CD8-positive, alpha-beta memory T cell (primary cell): ENCODE data around the gene TBPL1. TPM values are rescaled to one million over a fixed set of nuclear protein-coding genes. Genes with fewer than 3 reads are reported as not detected.

Source experiments
- CTCF ChIA-PET: fragments of 350-600 bp; sonication (Branson Sonifier 250); formaldehyde crosslinking; loops from one replicate; lab custom pipeline; 2021; ENCODE audit warnings: antibody characterized with exemption; lab: Charles Lee
- POLR2A ChIA-PET: fragments of 350-600 bp; sonication (Branson Sonifier 250); formaldehyde crosslinking; loops from one replicate; lab custom pipeline; 2021; ENCODE audit warnings: antibody characterized with exemption; lab: Charles Lee
- DNase-seq, 5 donors: peaks; one replicate each; pipeline versions ENCODE4 v3.0.0 to v3.0.0-alpha.2; 2020 to 2022; ENCODE audit warnings: mixed read lengths in 1 of 5
- H3K27ac ChIP-seq: one replicate; pipeline ENCODE4 v1.7.0; 2013; ENCODE audit warnings: low read depth, mild to moderate bottlenecking, low read length, moderate library complexity
- H3K27me3 ChIP-seq: 2 replicates; pipeline ENCODE4 v1.7.0; 2013; ENCODE audit warnings: low read length, mild to moderate bottlenecking; ENCODE audit not compliant: insufficient read depth, poor library complexity, severe bottlenecking
- H3K36me3 ChIP-seq: 2 replicates; pipeline ENCODE4 v1.7.0; 2013; ENCODE audit warnings: mild to moderate bottlenecking, low read length, moderate library complexity; ENCODE audit not compliant: insufficient read depth
- H3K4me1 ChIP-seq: 2 replicates; pipeline ENCODE4 v1.7.0; 2013; ENCODE audit warnings: mild to moderate bottlenecking, low read length, moderate library complexity; ENCODE audit not compliant: insufficient read depth
- H3K4me3 ChIP-seq: 2 replicates; pipeline ENCODE4 v1.7.0; 2013; ENCODE audit warnings: mild to moderate bottlenecking, low read length
- H3K9me3 ChIP-seq: 2 replicates; pipeline ENCODE4 v1.7.0; 2013; ENCODE audit warnings: mild to moderate bottlenecking, low read length
- H3K27ac Mint-ChIP-seq, 8 donors: one replicate each; pipeline ENCODE4 v1.8.0; 2020 to 2021; ENCODE audit warnings: mixed read lengths in 8 of 8, mild to moderate bottlenecking in 6 of 8, inconsistent platforms in 3 of 8, moderate library complexity in 3 of 8
- H3K27me3 Mint-ChIP-seq, 2 donors: one replicate each; pipeline ENCODE4 v1.8.0; 2020 to 2021; ENCODE audit warnings: mixed read lengths in 2 of 2, mild to moderate bottlenecking in 1 of 2, moderate library complexity in 1 of 2
- H3K36me3 Mint-ChIP-seq, 3 donors: one replicate each; pipeline ENCODE4 v1.8.0; 2020 to 2021; ENCODE audit warnings: mixed read lengths in 3 of 3, inconsistent platforms in 1 of 3, mild to moderate bottlenecking in 1 of 3
- H3K4me1 Mint-ChIP-seq, 3 donors: one replicate each; pipeline ENCODE4 v1.8.0; 2020 to 2021; ENCODE audit warnings: mixed read lengths in 3 of 3, inconsistent platforms in 1 of 3, mild to moderate bottlenecking in 1 of 3
- H3K4me3 Mint-ChIP-seq, 7 donors: one replicate each; pipeline ENCODE4 v1.8.0; 2020 to 2021; ENCODE audit warnings: mixed read lengths in 7 of 7, mild to moderate bottlenecking in 6 of 7, moderate library complexity in 4 of 7, inconsistent platforms in 2 of 7
- H3K9me3 Mint-ChIP-seq, 5 donors: one replicate each; pipeline ENCODE4 v1.8.0; 2020 to 2022; ENCODE audit warnings: mixed read lengths in 5 of 5, mild to moderate bottlenecking in 3 of 5, moderate library complexity in 2 of 5, inconsistent platforms in 1 of 5
- polyA plus RNA-seq: library from polyadenylated mRNA; unstranded; fragments of 300-500 nt; fragmentation: Illumina TruSeq; gene quantifications from one replicate; pipeline ENCODE4 v1.2.3, GENCODE V29; 2021
- total RNA-seq, 2 experiments: library from RNA; stranded (reverse); gene quantifications; one replicate each; pipeline ENCODE4 v1.2.3, GENCODE V29; 2021

The TBPL1 gene
- total and polyA plus RNA-seq, 3 experiments from 2014 or later = 51.9 to 70.9 (median 52.8) TPM

GRCh38 chr6:133959667-133960368, 6.8 kb downstream of the TBPL1 start:
- Mint-ChIP-seq H3K4me1 (peaks cover 69 to 91% (median 90%) of the 10 kb centered on the region in 3 donors), H3K4me3 (peak overlapping the region in 3 of 7 donors; percentile 20 to 61 (median 31)), H3K36me3 (peaks cover 0 to 2% (median 0%) of the 10 kb centered on the region in 3 donors), H3K27me3 (no peaks in the 10 kb centered on the region), H3K9me3 (no peaks in the 10 kb centered on the region), H3K27ac (peak overlapping the region in 7 of 8 donors; percentile 28 to 93 (median 72))
- Histone ChIP-seq H3K4me3 (no peak overlapping the region), H3K4me1 (peaks cover 38% of the 10 kb centered on the region), H3K27ac (no peak overlapping the region), H3K9me3 (no peaks in the 10 kb centered on the region), H3K36me3 (no peaks in the 10 kb centered on the region), H3K27me3 (no peaks in the 10 kb centered on the region)
- ChIA-PET CTCF (interaction anchor here (1.3 kb wide), 1 partner anchor 105 kb away, joined by 5 read pairs; no protein-coding TSS in a partner anchor), POLR2A (no interaction called here)
- DNase-seq = no peak

GRCh38 chr6:133961831-133962230, 8.8 kb downstream of the TBPL1 start:
- peaks cover 71 to 90% (median 88%) of the 10 kb centered on the region in 3 donors for H3K4me1 Mint-ChIP-seq

GRCh38 chr6:133964052-133964451, 11.0 kb downstream of the TBPL1 start:
- Mint-ChIP-seq H3K4me3 (no peak overlapping the region), H3K4me1 (peaks cover 60 to 89% (median 81%) of the 10 kb centered on the region in 3 donors), H3K36me3 (peaks cover 0 to 2% (median 1%) of the 10 kb centered on the region in 3 donors), H3K27ac (peak overlapping the region in 1 of 8 donors; percentile 19), H3K27me3 (no peaks in the 10 kb centered on the region), H3K9me3 (no peaks in the 10 kb centered on the region)
- POLR2A ChIA-PET = no interaction called here
- Histone ChIP-seq H3K27ac (no peak overlapping the region), H3K36me3 (no peaks in the 10 kb centered on the region), H3K4me3 (no peak overlapping the region), H3K9me3 (no peaks in the 10 kb centered on the region), H3K27me3 (no peaks in the 10 kb centered on the region), H3K4me1 (peaks cover 24% of the 10 kb centered on the region)
- CTCF ChIA-PET = interaction anchor here (2.0 kb wide), 1 partner anchor 9 kb away, joined by 6 read pairs; no protein-coding TSS in a partner anchor
- no peak for DNase-seq

More at GRCh38 chr6:133961831-133962230, 8.8 kb downstream of the TBPL1 start:
- H3K4me3 ChIP-seq = no peak overlapping the region
- H3K27ac ChIP-seq = no peak overlapping the region
- Mint-ChIP-seq H3K36me3 (peaks cover 0 to 2% (median 0%) of the 10 kb centered on the region in 3 donors), H3K9me3 (no peaks in the 10 kb centered on the region), H3K4me3 (no peak overlapping the region), H3K27me3 (no peaks in the 10 kb centered on the region), H3K27ac (peak overlapping the region in 3 of 8 donors; percentile 0 to 22 (median 20))
- no peaks in the 10 kb centered on the region for H3K9me3 ChIP-seq
- peaks cover 35% of the 10 kb centered on the region for H3K4me1 ChIP-seq
- DNase-seq = no peak
- ChIA-PET CTCF (interaction anchor here (1.2 to 1.4 kb wide), 3 partner anchors 11 to 101 kb away, joined by 4 to 5 read pairs (median 4); no protein-coding TSS in a partner anchor), POLR2A (no interaction called here)
- no peaks in the 10 kb centered on the region for H3K27me3 ChIP-seq
- H3K36me3 ChIP-seq = no peaks in the 10 kb centered on the region

GRCh38 chr6:133964702-133965101, 11.7 kb downstream of the TBPL1 start:
- no peak overlapping the region for H3K4me3 ChIP-seq
- H3K4me1 ChIP-seq = peaks cover 26% of the 10 kb centered on the region
- H3K27ac ChIP-seq = no peak overlapping the region
- H3K27me3 ChIP-seq = no peaks in the 10 kb centered on the region
- ChIA-PET CTCF (interaction anchor here (1.8 to 2.0 kb wide), 2 partner anchors 9 kb away, joined by 5 to 6 read pairs; no protein-coding TSS in a partner anchor), POLR2A (no interaction called here)
- peak overlapping the region in 3 of 8 donors; percentile 22 to 79 (median 34) for H3K27ac Mint-ChIP-seq
- H3K4me1 Mint-ChIP-seq = peaks cover 60 to 89% (median 81%) of the 10 kb centered on the region in 3 donors
- no peak for DNase-seq
- H3K27me3 Mint-ChIP-seq = no peaks in the 10 kb centered on the region
- H3K4me3 Mint-ChIP-seq = no peak overlapping the region
- H3K36me3 ChIP-seq = no peaks in the 10 kb centered on the region
- no peaks in the 10 kb centered on the region for H3K9me3 Mint-ChIP-seq
- no peaks in the 10 kb centered on the region for H3K9me3 ChIP-seq
- peaks cover 0 to 2% (median 1%) of the 10 kb centered on the region in 3 donors for H3K36me3 Mint-ChIP-seq

- H3K27me3 Mint-ChIP-seq = no peaks in the 10 kb centered on the region
- peaks cover 0 to 2% (median 1%) of the 10 kb centered on the region in 3 donors for H3K36me3 Mint-ChIP-seq
- peak overlapping the region in 1 of 7 donors; percentile 6 for H3K4me3 Mint-ChIP-seq
- Histone ChIP-seq H3K4me1 (peaks cover 30% of the 10 kb centered on the region), H3K36me3 (no peaks in the 10 kb centered on the region), H3K27me3 (no peaks in the 10 kb centered on the region), H3K27ac (no peak overlapping the region), H3K9me3 (no peaks in the 10 kb centered on the region), H3K4me3 (no peak overlapping the region)
- H3K27ac Mint-ChIP-seq = peak overlapping the region in 6 of 8 donors; percentile 2 to 87 (median 38)
- POLR2A ChIA-PET = no interaction called here
- H3K4me1 Mint-ChIP-seq = peaks cover 62 to 90% (median 81%) of the 10 kb centered on the region in 3 donors
- no peak for DNase-seq
- H3K9me3 Mint-ChIP-seq = no peaks in the 10 kb centered on the region
- CTCF ChIA-PET = interaction anchor here (0.9 to 1.8 kb wide), 4 partner anchors 10 to 131 kb away, joined by 3 to 5 read pairs (median 4); no protein-coding TSS in a partner anchor
Measured at GRCh38 chr6:133965817-133966360, 12.9 kb downstream of the TBPL1 start.

- peaks cover 64 to 92% (median 84%) of the 10 kb centered on the region in 3 donors for H3K4me1 Mint-ChIP-seq
- peaks cover 0 to 4% (median 2%) of the 10 kb centered on the region in 3 donors for H3K36me3 Mint-ChIP-seq
- POLR2A ChIA-PET = no interaction called here
- Histone ChIP-seq H3K27me3 (no peaks in the 10 kb centered on the region), H3K36me3 (no peaks in the 10 kb centered on the region), H3K9me3 (no peaks in the 10 kb centered on the region), H3K4me3 (no peak overlapping the region), H3K4me1 (peaks cover 30% of the 10 kb centered on the region), H3K27ac (no peak overlapping the region)
- H3K4me3 Mint-ChIP-seq = peak overlapping the region in 2 of 7 donors; percentile 4 to 7
- H3K9me3 Mint-ChIP-seq = no peaks in the 10 kb centered on the region
- DNase-seq = no peak
- no peaks in the 10 kb centered on the region for H3K27me3 Mint-ChIP-seq
- peak overlapping the region; percentile 8 to 65 (median 38) for H3K27ac Mint-ChIP-seq
- CTCF ChIA-PET = interaction anchor here (1.3 to 1.8 kb wide), 3 partner anchors 11 to 97 kb away, joined by 4 to 5 read pairs (median 5); no protein-coding TSS in a partner anchor
Measured at GRCh38 chr6:133966654-133967329, 13.8 kb downstream of the TBPL1 start.

GRCh38 chr6:133967347-133967746, 14.3 kb downstream of the TBPL1 start:
- no peaks in the 10 kb centered on the region for H3K27me3 ChIP-seq
- POLR2A ChIA-PET = no interaction called here
- no peak for DNase-seq

More at GRCh38 chr6:133967347-133967746, 14.3 kb downstream of the TBPL1 start:
- H3K9me3 ChIP-seq = no peaks in the 10 kb centered on the region
- CTCF ChIA-PET = interaction anchor here (1.3 kb wide), 2 partner anchors 42 to 96 kb away, joined by 4 to 5 read pairs; no protein-coding TSS in a partner anchor
- Mint-ChIP-seq H3K36me3 (peaks cover 0 to 4% (median 2%) of the 10 kb centered on the region in 3 donors), H3K4me1 (peaks cover 59 to 92% (median 84%) of the 10 kb centered on the region in 3 donors), H3K9me3 (no peaks in the 10 kb centered on the region), H3K4me3 (no peak overlapping the region), H3K27me3 (no peaks in the 10 kb centered on the region), H3K27ac (peak overlapping the region in 3 of 8 donors; percentile 18 to 36 (median 34))
- H3K27ac ChIP-seq = no peak overlapping the region
- H3K4me1 ChIP-seq = peaks cover 30% of the 10 kb centered on the region
- H3K4me3 ChIP-seq = no peak overlapping the region
- H3K36me3 ChIP-seq = no peaks in the 10 kb centered on the region
